Stimulated activated CD4-positive, alpha-beta T cell treated with anti-CD3 and anti-CD28 coated beads, Interleukin-4, amount 100 ng/mL, for 4 hours (primary cell): Measurements from ENCODE around the gene RAET1G.
"Not testable (repeated sequence)": the region's sequence is repeated elsewhere in the genome, so short reads cannot be mapped to it uniquely, and the experiment has no call there.

ENCODE experiments used
- DNase-seq, 2 experiments: peaks; one replicate each; pipeline ENCODE4 v3.0.0-alpha.2; 2020

The RAET1G gene

GRCh38 chr6:149953390-149953789 is 30.5 kb upstream of the RAET1G start:
- not testable (repeated sequence) for DNase-seq

- no peak for DNase-seq
Measured at GRCh38 chr6:149951626-149952025, 28.7 kb upstream of the RAET1G start.

GRCh38 chr6:149951096-149951495 is 28.2 kb upstream of the RAET1G start:
- DNase-seq, result no peak

- no peak for DNase-seq
Measured at GRCh38 chr6:149950423-149950822, 27.5 kb upstream of the RAET1G start.

- no peak for DNase-seq
Measured at GRCh38 chr6:149948616-149949015, 25.7 kb upstream of the RAET1G start.

GRCh38 chr6:149948011-149948410 is 25.1 kb upstream of the RAET1G start:
- DNase-seq, result no peak

- DNase-seq, result not testable (repeated sequence)
Measured at GRCh38 chr6:149947533-149947932, 24.6 kb upstream of the RAET1G start.

- not testable (repeated sequence) for DNase-seq
Measured at GRCh38 chr6:149946631-149947030, 23.7 kb upstream of the RAET1G start.

- not testable (repeated sequence) for DNase-seq
Measured at GRCh38 chr6:149945276-149945675, 22.4 kb upstream of the RAET1G start.

GRCh38 chr6:149943321-149943720 is 20.4 kb upstream of the RAET1G start:
- DNase-seq, result not testable (repeated sequence)

GRCh38 chr6:149942461-149942829 is 19.5 kb upstream of the RAET1G start:
- no peak for DNase-seq

GRCh38 chr6:149941583-149942460 is 18.9 kb upstream of the RAET1G start, which contains the start of gene ULBP2:
TSS of gene ULBP2 (plus strand) at chr6:149942014. CDS start at chr6:149942073, 59 bp downstream.
- DNase-seq, result peak; percentile 82 to 93

- DNase-seq, result no peak
Measured at GRCh38 chr6:149940672-149940982, 17.7 kb upstream of the RAET1G start.

- no peak for DNase-seq
Measured at GRCh38 chr6:149939909-149940671, 17.2 kb upstream of the RAET1G start.

- DNase-seq, result no peak
Measured at GRCh38 chr6:149939356-149939648, 16.4 kb upstream of the RAET1G start.

GRCh38 chr6:149938571-149939355 is 15.8 kb upstream of the RAET1G start:
- peak in 1 of 2 experiments; percentile 41 for DNase-seq

GRCh38 chr6:149938013-149938570 is 15.2 kb upstream of the RAET1G start:
- DNase-seq, result not testable (repeated sequence)

GRCh38 chr6:149936743-149937142 is 13.8 kb upstream of the RAET1G start:
- no peak for DNase-seq

GRCh38 chr6:149935668-149936067 is 12.7 kb upstream of the RAET1G start:
- no peak for DNase-seq

GRCh38 chr6:149935246-149935645 is 12.3 kb upstream of the RAET1G start:
- DNase-seq, result no peak

GRCh38 chr6:149934249-149935156 is 11.6 kb upstream of the RAET1G start:
- peak; percentile 57 to 59 for DNase-seq

- DNase-seq, result no peak
Measured at GRCh38 chr6:149933461-149933860, 10.5 kb upstream of the RAET1G start.
